Measurements from ENCODE around the gene HERC2.

HERC2 gene

DNA sequence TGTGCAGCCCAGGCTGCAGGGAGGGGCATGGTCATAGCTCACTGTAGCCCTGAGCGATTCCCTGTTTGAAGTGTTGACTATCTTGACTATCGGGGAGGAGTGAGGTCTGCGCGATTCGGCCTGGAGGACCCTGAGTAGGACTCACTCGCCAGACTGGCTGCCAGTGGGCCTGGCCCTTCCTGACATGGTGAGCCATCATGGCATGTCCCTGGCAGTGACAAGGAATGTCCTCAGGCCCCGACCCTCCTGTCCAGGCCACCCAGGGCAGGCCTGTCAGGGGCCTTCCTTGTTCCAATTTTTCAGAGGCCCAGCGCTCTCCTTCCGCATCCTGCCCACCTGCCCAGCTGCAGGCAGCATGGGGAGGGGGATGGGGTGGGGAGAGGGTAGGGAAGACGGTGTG is 217.7 kb downstream of the HERC2 start:
- DNase-seq (ENCODE audit: low read depth): no peak
- TF ChIP-seq, protein P1, sequence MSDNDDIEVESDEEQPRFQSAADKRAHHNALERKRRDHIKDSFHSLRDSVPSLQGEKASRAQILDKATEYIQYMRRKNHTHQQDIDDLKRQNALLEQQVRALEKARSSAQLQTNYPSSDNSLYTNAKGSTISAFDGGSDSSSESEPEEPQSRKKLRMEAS (IDR thresholded peaks at IDR 0.05; ENCODE audit: low read depth, low read length): no peak
- TF ChIP-seq MYC (IDR thresholded peaks at IDR 0.05; ENCODE audit: low read depth, low read length) (no peak), POLR2A (IDR thresholded peaks at IDR 0.05; ENCODE audit: extremely low read depth, insufficient read length) (no peak)
- TF ChIP-seq, protein P2, sequence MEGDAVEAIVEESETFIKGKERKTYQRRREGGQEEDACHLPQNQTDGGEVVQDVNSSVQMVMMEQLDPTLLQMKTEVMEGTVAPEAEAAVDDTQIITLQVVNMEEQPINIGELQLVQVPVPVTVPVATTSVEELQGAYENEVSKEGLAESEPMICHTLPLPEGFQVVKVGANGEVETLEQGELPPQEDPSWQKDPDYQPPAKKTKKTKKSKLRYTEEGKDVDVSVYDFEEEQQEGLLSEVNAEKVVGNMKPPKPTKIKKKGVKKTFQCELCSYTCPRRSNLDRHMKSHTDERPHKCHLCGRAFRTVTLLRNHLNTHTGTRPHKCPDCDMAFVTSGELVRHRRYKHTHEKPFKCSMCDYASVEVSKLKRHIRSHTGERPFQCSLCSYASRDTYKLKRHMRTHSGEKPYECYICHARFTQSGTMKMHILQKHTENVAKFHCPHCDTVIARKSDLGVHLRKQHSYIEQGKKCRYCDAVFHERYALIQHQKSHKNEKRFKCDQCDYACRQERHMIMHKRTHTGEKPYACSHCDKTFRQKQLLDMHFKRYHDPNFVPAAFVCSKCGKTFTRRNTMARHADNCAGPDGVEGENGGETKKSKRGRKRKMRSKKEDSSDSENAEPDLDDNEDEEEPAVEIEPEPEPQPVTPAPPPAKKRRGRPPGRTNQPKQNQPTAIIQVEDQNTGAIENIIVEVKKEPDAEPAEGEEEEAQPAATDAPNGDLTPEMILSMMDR (IDR thresholded peaks at IDR 0.05; ENCODE audit: low read depth, low read length): no peak
- H3K4me3 ChIP-seq (ENCODE audit: low read depth, low read length): no peak overlapping the region

DNA sequence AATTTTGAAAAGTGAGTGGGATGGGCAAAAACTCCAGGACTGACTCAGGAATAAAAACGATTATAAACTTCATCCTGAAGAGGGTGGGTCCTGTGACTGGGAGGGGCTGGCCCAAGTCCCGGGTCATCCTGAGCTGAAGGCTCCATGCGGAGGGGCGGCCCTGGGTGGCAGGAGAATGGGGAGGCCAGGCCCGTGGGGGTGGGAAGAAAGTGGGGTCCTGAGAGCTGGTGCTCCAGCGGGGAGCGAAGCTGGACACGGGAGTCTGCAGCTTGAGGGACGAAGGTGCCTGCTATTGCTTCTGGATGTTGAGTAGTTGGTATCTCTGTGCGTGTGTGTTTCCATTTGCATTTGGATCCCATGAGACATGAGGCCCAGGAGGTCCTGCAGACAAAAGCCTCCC is 218.1 kb downstream of the HERC2 start:
- TF ChIP-seq, protein P1 (IDR thresholded peaks at IDR 0.05; ENCODE audit: low read depth, low read length): no peak
- no peak for TF ChIP-seq MYC (IDR thresholded peaks at IDR 0.05; ENCODE audit: low read depth, low read length)
- DNase-seq (ENCODE audit: low read depth): no peak
- H3K4me3 ChIP-seq (ENCODE audit: low read depth, low read length): no peak overlapping the region

DNA sequence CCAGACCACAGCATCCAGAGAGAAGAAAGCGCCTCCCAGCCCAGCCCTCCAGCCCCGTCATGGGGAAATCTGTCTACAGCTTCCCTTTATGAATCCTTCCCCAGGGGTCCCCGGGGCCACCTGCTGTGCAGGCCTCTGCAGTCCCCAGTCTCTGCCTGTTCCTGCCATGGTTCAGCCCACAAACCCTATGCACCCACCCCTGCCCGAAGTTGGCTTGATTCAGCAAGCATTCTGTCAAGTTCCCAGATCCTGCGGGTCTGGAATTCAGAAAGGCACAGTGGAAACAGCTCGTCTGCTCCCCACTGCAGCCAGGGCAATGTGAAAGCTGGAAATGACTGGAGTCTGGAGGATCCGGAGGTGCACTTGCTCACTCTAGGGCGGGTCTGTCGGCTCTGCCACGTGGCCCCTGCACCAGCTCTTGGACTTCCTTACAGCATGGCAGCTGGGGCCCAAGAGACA is 220.0 kb downstream of the HERC2 start:
- DNase-seq (ENCODE audit: low read depth): peak; percentile 71
- no peak overlapping the region for H3K4me3 ChIP-seq (ENCODE audit: low read depth, low read length)
- TF ChIP-seq POLR2A (IDR thresholded peaks at IDR 0.05; ENCODE audit: extremely low read depth, insufficient read length): no peak
- no peak for TF ChIP-seq MYC (IDR thresholded peaks at IDR 0.05; ENCODE audit: low read depth, low read length)
- TF ChIP-seq, protein P1 (IDR thresholded peaks at IDR 0.05; ENCODE audit: low read depth, low read length): no peak
- TF ChIP-seq, protein P2 (IDR thresholded peaks at IDR 0.05; ENCODE audit: low read depth, low read length): no peak

DNA sequence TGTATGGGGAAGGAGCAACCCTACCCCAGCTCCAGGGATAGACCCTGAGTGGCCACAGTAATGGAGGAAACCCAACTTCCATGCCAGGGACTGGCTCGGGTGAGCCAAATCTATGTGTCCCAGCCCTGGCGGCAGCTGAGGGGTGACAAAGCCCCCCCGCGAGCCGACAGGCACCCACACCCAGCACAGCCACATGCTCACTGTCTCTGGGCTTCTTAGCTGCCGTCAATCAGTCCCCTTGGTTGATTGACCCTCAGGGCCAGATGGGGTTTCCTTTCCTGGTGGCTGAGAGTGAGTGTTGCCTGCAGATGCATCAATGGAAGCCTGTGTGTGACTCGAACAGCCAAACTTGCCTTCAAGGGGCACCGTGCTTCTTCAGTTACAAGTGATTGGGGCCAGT is 220.8 kb downstream of the HERC2 start:
- no peak overlapping the region for H3K4me3 ChIP-seq (ENCODE audit: low read depth, low read length)
- no peak for DNase-seq (ENCODE audit: low read depth)
- TF ChIP-seq, protein P1 (IDR thresholded peaks at IDR 0.05; ENCODE audit: low read depth, low read length): no peak
- no peak for TF ChIP-seq MYC (IDR thresholded peaks at IDR 0.05; ENCODE audit: low read depth, low read length)
- no peak for TF ChIP-seq POLR2A (IDR thresholded peaks at IDR 0.05; ENCODE audit: extremely low read depth, insufficient read length)
- TF ChIP-seq, protein P2 (IDR thresholded peaks at IDR 0.05; ENCODE audit: low read depth, low read length): no peak

DNA sequence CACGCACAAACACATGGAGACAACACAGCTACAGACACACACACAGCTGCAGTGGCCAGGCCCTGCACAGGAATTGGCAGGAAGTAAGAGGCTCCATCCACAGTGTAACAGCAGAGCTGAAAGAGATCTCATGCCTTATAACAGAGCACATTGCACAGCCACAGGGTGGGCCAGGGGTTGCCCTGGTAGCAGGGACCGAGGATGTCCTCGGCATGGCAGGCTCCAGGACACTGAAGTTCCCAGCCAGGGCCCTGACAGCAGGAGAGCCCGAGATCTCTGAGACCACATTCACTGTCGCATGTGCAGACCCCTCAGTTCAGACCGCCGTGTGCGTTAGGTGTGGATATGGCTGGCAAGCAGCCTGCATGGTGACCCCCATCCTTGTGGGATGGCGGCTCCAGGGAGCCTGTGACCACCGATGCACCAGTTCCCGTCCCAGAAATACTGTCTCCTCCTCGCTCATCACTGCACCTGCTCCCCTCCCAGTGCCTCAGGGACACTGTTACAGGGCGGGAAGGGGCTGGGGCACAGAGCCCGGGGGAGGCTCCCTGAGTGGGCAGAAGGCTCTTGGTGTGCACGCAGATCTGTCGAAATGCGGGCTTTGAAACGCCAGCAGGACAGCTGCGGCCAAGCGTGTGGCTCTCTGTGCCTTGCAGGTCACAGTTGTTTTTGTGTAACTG is 221.3 kb downstream of the HERC2 start:
- no peak for TF ChIP-seq MYC (IDR thresholded peaks at IDR 0.05; ENCODE audit: low read depth, low read length)
- no peak for TF ChIP-seq POLR2A (IDR thresholded peaks at IDR 0.05; ENCODE audit: extremely low read depth, insufficient read length)
- TF ChIP-seq, protein P2 (IDR thresholded peaks at IDR 0.05; ENCODE audit: low read depth, low read length): no peak
- TF ChIP-seq, protein P1 (IDR thresholded peaks at IDR 0.05; ENCODE audit: low read depth, low read length): no peak
- DNase-seq (ENCODE audit: low read depth): peak; percentile 55
- no peak overlapping the region for H3K4me3 ChIP-seq (ENCODE audit: low read depth, low read length)

DNA sequence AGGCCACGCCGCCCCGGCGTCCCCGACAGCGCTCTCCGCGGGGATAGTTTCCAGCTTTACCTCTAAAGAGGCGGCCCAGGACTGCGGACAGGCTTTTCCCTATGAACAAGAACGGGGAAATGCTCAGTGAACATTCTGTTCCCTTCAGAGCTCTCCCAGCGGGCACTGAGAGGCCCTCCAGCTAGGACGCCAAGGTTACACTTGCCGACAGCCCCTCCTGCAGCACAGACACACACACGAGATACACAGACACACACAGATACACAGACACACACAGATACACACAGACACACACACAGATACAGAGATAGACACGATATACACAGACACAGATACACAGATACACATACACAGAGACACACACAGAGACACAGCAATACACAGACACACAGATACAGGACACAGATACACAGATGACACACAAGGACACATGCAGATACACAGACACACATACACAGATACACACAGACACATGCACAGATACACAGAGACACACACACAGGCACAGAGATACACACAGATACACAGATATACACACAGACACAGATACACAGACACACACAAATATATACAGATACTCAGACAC is 222.3 kb downstream of the HERC2 start:
- no peak overlapping the region for H3K4me3 ChIP-seq (ENCODE audit: low read depth, low read length)
- no peak for DNase-seq (ENCODE audit: low read depth)
- TF ChIP-seq, protein P2 (IDR thresholded peaks at IDR 0.05; ENCODE audit: low read depth, low read length): no peak
- no peak for TF ChIP-seq POLR2A (IDR thresholded peaks at IDR 0.05; ENCODE audit: extremely low read depth, insufficient read length)
- TF ChIP-seq MYC (IDR thresholded peaks at IDR 0.05; ENCODE audit: low read depth, low read length): no peak
- TF ChIP-seq, protein P1 (IDR thresholded peaks at IDR 0.05; ENCODE audit: low read depth, low read length): no peak
